Activated naive CD8-positive, alpha-beta T cell treated with anti-CD3 and anti-CD28 coated beads, Interleukin-2, amount 50 U/mL, for 24 hours (primary cell): ENCODE measurements around the gene DOLPP1.

Experiments
- ATAC-seq: fragments of 150-1000 bp; cut with Tn5 transposase; one replicate; pipeline ENCODE4 v1.10.0; 2021
- DNase-seq: peaks from one replicate; pipeline ENCODE4 v3.0.0; 2021
- H3K27ac Mint-ChIP-seq: one replicate; pipeline ENCODE4 v1.8.0; 2021; ENCODE audit warnings: mild to moderate bottlenecking, mixed read lengths
- H3K27me3 Mint-ChIP-seq: one replicate; pipeline ENCODE4 v1.8.0; 2021; ENCODE audit warnings: mixed read lengths
- H3K36me3 Mint-ChIP-seq: one replicate; pipeline ENCODE4 v1.8.0; 2021; ENCODE audit warnings: low read depth, mixed read lengths
- H3K4me1 Mint-ChIP-seq: one replicate; pipeline ENCODE4 v1.8.0; 2021; ENCODE audit warnings: mixed read lengths
- H3K4me3 Mint-ChIP-seq: one replicate; pipeline ENCODE4 v1.8.0; 2021; ENCODE audit warnings: mild to moderate bottlenecking, moderate library complexity, mixed read lengths
- H3K9me3 Mint-ChIP-seq: one replicate; pipeline ENCODE4 v1.8.0; 2021; ENCODE audit warnings: mixed read lengths

DOLPP1 gene

GRCh38 chr9:129073404-129073803 is 7.5 kb upstream of the DOLPP1 start:
- DNase-seq: no peak
- peaks cover 4% of the 10 kb centered on the region for H3K36me3 Mint-ChIP-seq
- H3K4me3 Mint-ChIP-seq: no peak overlapping the region
- no peak for ATAC-seq
- H3K27ac Mint-ChIP-seq: no peak overlapping the region
- no peaks in the 10 kb centered on the region for H3K9me3 Mint-ChIP-seq
- H3K27me3 Mint-ChIP-seq: no peaks in the 10 kb centered on the region
- H3K4me1 Mint-ChIP-seq: peaks cover 26% of the 10 kb centered on the region

- Mint-ChIP-seq H3K9me3 (no peaks in the 10 kb centered on the region), H3K27ac (no peak overlapping the region), H3K27me3 (no peaks in the 10 kb centered on the region), H3K4me1 (peaks cover 20% of the 10 kb centered on the region), H3K4me3 (no peak overlapping the region), H3K36me3 (no peaks in the 10 kb centered on the region)
- DNase-seq (no peak), ATAC-seq (no peak)
Measured at GRCh38 chr9:129074106-129074505, 6.8 kb upstream of the DOLPP1 start.

- DNase-seq: no peak
- peaks cover 22% of the 10 kb centered on the region for H3K4me1 Mint-ChIP-seq
- no peak for ATAC-seq
- peaks cover 3% of the 10 kb centered on the region for H3K27me3 Mint-ChIP-seq
- no peaks in the 10 kb centered on the region for H3K9me3 Mint-ChIP-seq
- no peak overlapping the region for H3K27ac Mint-ChIP-seq
- peaks cover 4% of the 10 kb centered on the region for H3K36me3 Mint-ChIP-seq
- H3K4me3 Mint-ChIP-seq: no peak overlapping the region
Measured at GRCh38 chr9:129075996-129076639, 4.8 kb upstream of the DOLPP1 start.

GRCh38 chr9:129076640-129077037 is 4.3 kb upstream of the DOLPP1 start:
- Mint-ChIP-seq H3K4me1 (peaks cover 24% of the 10 kb centered on the region), H3K9me3 (no peaks in the 10 kb centered on the region), H3K36me3 (peaks cover 4% of the 10 kb centered on the region), H3K4me3 (no peak overlapping the region), H3K27ac (no peak overlapping the region), H3K27me3 (peaks cover 3% of the 10 kb centered on the region)
- DNase-seq (no peak), ATAC-seq (no peak)

GRCh38 chr9:129077236-129077635 is 3.7 kb upstream of the DOLPP1 start:
- DNase-seq (no peak), ATAC-seq (no peak)
- Mint-ChIP-seq H3K4me1 (peaks cover 27% of the 10 kb centered on the region), H3K9me3 (no peaks in the 10 kb centered on the region), H3K4me3 (no peak overlapping the region), H3K36me3 (peaks cover 4% of the 10 kb centered on the region), H3K27ac (no peak overlapping the region), H3K27me3 (peaks cover 3% of the 10 kb centered on the region)

- no peak overlapping the region for H3K27ac Mint-ChIP-seq
Measured at GRCh38 chr9:129078691-129079503, 2.0 kb upstream of the DOLPP1 start.

GRCh38 chr9:129079829-129080228 is 1.1 kb upstream of the DOLPP1 start:
- Mint-ChIP-seq H3K27me3 (peaks cover 3% of the 10 kb centered on the region), H3K27ac (no peak overlapping the region), H3K4me3 (peak overlapping the region; percentile 87), H3K36me3 (peaks cover 4% of the 10 kb centered on the region), H3K4me1 (peaks cover 28% of the 10 kb centered on the region), H3K9me3 (no peaks in the 10 kb centered on the region)
- ATAC-seq: no peak
- no peak for DNase-seq

More at GRCh38 chr9:129078691-129079503, 2.0 kb upstream of the DOLPP1 start:
- ATAC-seq: no peak
- Mint-ChIP-seq H3K9me3 (no peaks in the 10 kb centered on the region), H3K27me3 (peaks cover 3% of the 10 kb centered on the region), H3K4me3 (peak overlapping the region; percentile 56), H3K36me3 (peaks cover 4% of the 10 kb centered on the region), H3K4me1 (peaks cover 28% of the 10 kb centered on the region)
- no peak for DNase-seq

GRCh38 chr9:129080298-129080600 is 662 bp upstream of the DOLPP1 start:
- DNase-seq: no peak

GRCh38 chr9:129081388-129081904 is 535 bp downstream of the DOLPP1 start:
- DNase-seq: no peak
- Mint-ChIP-seq H3K27ac (peak overlapping the region; percentile 54), H3K9me3 (no peaks in the 10 kb centered on the region), H3K4me3 (peak overlapping the region; percentile 87), H3K36me3 (peaks cover 4% of the 10 kb centered on the region), H3K4me1 (peaks cover 28% of the 10 kb centered on the region), H3K27me3 (peaks cover 3% of the 10 kb centered on the region)
- no peak for ATAC-seq

More at GRCh38 chr9:129080298-129080600, 662 bp upstream of the DOLPP1 start:
- Mint-ChIP-seq H3K4me1 (peaks cover 28% of the 10 kb centered on the region), H3K27ac (peak overlapping the region; percentile 83), H3K9me3 (no peaks in the 10 kb centered on the region), H3K36me3 (peaks cover 4% of the 10 kb centered on the region), H3K27me3 (peaks cover 3% of the 10 kb centered on the region), H3K4me3 (peak overlapping the region; percentile 87)
- ATAC-seq: no peak

- no peak overlapping the region for H3K27ac Mint-ChIP-seq
- H3K27me3 Mint-ChIP-seq: peaks cover 3% of the 10 kb centered on the region
- peaks cover 4% of the 10 kb centered on the region for H3K36me3 Mint-ChIP-seq
- no peak for ATAC-seq
- no peak for DNase-seq
- no peaks in the 10 kb centered on the region for H3K9me3 Mint-ChIP-seq
- peaks cover 27% of the 10 kb centered on the region for H3K4me1 Mint-ChIP-seq
- no peak overlapping the region for H3K4me3 Mint-ChIP-seq
Measured at GRCh38 chr9:129084087-129084486, 3.2 kb downstream of the DOLPP1 start.

GRCh38 chr9:129089246-129089645 is 8.3 kb downstream of the DOLPP1 start:
- no peak overlapping the region for H3K27ac Mint-ChIP-seq
- no peaks in the 10 kb centered on the region for H3K4me1 Mint-ChIP-seq
- H3K27me3 Mint-ChIP-seq: no peaks in the 10 kb centered on the region
- no peak overlapping the region for H3K4me3 Mint-ChIP-seq
- no peaks in the 10 kb centered on the region for H3K36me3 Mint-ChIP-seq
- no peak for DNase-seq
- ATAC-seq: no peak
- H3K9me3 Mint-ChIP-seq: no peaks in the 10 kb centered on the region

GRCh38 chr9:129093602-129094386 is 12.9 kb downstream of the DOLPP1 start:
- Mint-ChIP-seq H3K9me3 (no peaks in the 10 kb centered on the region), H3K4me3 (no peak overlapping the region), H3K4me1 (no peaks in the 10 kb centered on the region), H3K27ac (peak overlapping the region; percentile 67), H3K27me3 (no peaks in the 10 kb centered on the region), H3K36me3 (no peaks in the 10 kb centered on the region)
- DNase-seq (no peak), ATAC-seq (no peak)

GRCh38 chr9:129094387-129095169 is 13.7 kb downstream of the DOLPP1 start:
- H3K27me3 Mint-ChIP-seq: no peaks in the 10 kb centered on the region
- no peaks in the 10 kb centered on the region for H3K4me1 Mint-ChIP-seq
- H3K36me3 Mint-ChIP-seq: no peaks in the 10 kb centered on the region
- H3K9me3 Mint-ChIP-seq: no peaks in the 10 kb centered on the region
- ATAC-seq (no peak), DNase-seq (no peak)
- no peak overlapping the region for H3K27ac Mint-ChIP-seq
- no peak overlapping the region for H3K4me3 Mint-ChIP-seq

GRCh38 chr9:129095170-129095667 is 14.3 kb downstream of the DOLPP1 start:
- ATAC-seq (no peak), DNase-seq (no peak)
- Mint-ChIP-seq H3K27ac (no peak overlapping the region), H3K9me3 (no peaks in the 10 kb centered on the region), H3K4me3 (no peak overlapping the region), H3K27me3 (no peaks in the 10 kb centered on the region), H3K4me1 (no peaks in the 10 kb centered on the region), H3K36me3 (no peaks in the 10 kb centered on the region)
